HL-60 (cell line): ENCODE measurements around the gene HOXD12.

ENCODE experiments used
- CTCF ChIP-seq: IDR thresholded peaks from one replicate; pipeline ENCODE4 v1.5.1; 2011; ENCODE audit warnings: low read length, control low read depth, inconsistent platforms; ENCODE audit not compliant: insufficient read depth
- POLR2AphosphoS5 ChIP-seq: IDR thresholded peaks from 2 replicates; pipeline ENCODE4 v1.6.1; 2012; ENCODE audit warnings: low read depth
- REST ChIP-seq: IDR thresholded peaks from 2 replicates; pipeline ENCODE4 v1.6.1; 2012; ENCODE audit warnings: low read depth; ENCODE audit not compliant: insufficient replicate concordance
- SPI1 ChIP-seq: IDR thresholded peaks from 2 replicates; pipeline ENCODE4 v1.6.1; 2012; ENCODE audit warnings: low read depth, mild to moderate bottlenecking, borderline replicate concordance

GRCh38 chr2:176066645-176067588 is 32.7 kb upstream of the HOXD12 start:
- TF ChIP-seq SPI1 = no peak
- no peak for TF ChIP-seq REST
- TF ChIP-seq CTCF = no peak
- TF ChIP-seq POLR2AphosphoS5 = no peak
